Endothelial cell (in vitro differentiated cells): ENCODE measurements around the gene XXYLT1. TPM values are rescaled to one million over a fixed set of nuclear protein-coding genes. Genes with fewer than 3 reads are reported as not detected.

Experiments used
- DNase-seq: peaks from one replicate; pipeline ENCODE4 v3.0.0; 2021; ENCODE audit warnings: low spot score
- H3K27ac Mint-ChIP-seq: one replicate; pipeline ENCODE4 v1.8.0; 2021; ENCODE audit warnings: mixed read lengths, inconsistent platforms; ENCODE audit not compliant: unreplicated experiment
- H3K27me3 Mint-ChIP-seq: one replicate; pipeline ENCODE4 v1.8.0; 2021; ENCODE audit warnings: mild to moderate bottlenecking, moderate library complexity, mixed read lengths, inconsistent platforms; ENCODE audit not compliant: unreplicated experiment
- H3K36me3 Mint-ChIP-seq: one replicate; pipeline ENCODE4 v1.8.0; 2021; ENCODE audit warnings: mild to moderate bottlenecking, low read depth, mixed read lengths, inconsistent platforms; ENCODE audit not compliant: unreplicated experiment
- H3K4me1 Mint-ChIP-seq: one replicate; pipeline ENCODE4 v1.8.0; 2021; ENCODE audit warnings: mild to moderate bottlenecking, mixed read lengths, inconsistent platforms; ENCODE audit not compliant: unreplicated experiment
- H3K4me3 Mint-ChIP-seq: one replicate; pipeline ENCODE4 v1.8.0; 2021; ENCODE audit warnings: mild to moderate bottlenecking, mixed read lengths, inconsistent platforms; ENCODE audit not compliant: unreplicated experiment
- H3K9me3 Mint-ChIP-seq: one replicate; pipeline ENCODE4 v1.8.0; 2021; ENCODE audit warnings: mixed read lengths, inconsistent platforms; ENCODE audit not compliant: unreplicated experiment
- total RNA-seq: library from RNA; stranded (reverse); fragmentation: NEBNext Ultra II Directional; extraction: Animal tissue kit (Norgen Biotek cat#: 25700); gene quantifications from one replicate; pipeline ENCODE4 v1.2.1, GENCODE V29; 2021; ENCODE audit not compliant: unreplicated experiment
- TF ChIP-seq, protein P1 (sequence below): fragments of 200-600 bp; sonication (generic); IDR thresholded peaks from one replicate; pipeline ENCODE4 v1.5.0; 2021; ENCODE audit warnings: antibody characterized with exemption; ENCODE audit not compliant: unreplicated experiment

XXYLT1 gene
- total RNA-seq, 1 donor from 2014 or later, result 25.0 TPM

DNA sequence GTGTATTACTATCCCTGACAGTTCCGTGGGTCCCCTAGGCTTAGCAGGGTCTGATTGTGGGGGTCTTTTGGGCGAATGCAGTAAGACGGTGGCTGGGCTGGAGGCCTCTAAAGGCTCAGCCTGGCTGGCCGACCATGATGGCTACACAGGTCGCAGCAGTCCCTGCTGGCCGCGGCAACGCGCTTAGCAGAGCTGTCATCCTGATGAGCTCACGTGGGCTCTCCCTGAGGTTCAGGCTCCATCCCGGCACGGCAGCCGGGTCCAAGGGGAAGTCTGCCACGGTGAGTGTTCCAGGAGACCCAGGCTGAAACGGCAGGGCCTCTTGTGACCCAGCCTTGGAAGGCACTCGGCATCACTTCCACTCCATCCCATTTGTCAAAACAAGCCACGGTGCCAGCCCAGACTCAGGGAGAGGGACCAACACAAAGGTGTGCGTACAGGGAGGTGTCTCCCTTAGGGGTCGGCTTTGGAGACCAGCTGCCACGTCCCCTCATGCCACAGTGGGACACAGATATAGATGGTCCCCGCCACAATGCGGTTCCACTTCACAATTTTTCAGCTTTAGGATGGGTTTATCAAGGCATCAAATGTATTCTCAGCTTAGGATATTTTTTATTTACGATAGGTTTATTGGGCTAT is 101.8 kb downstream of the XXYLT1 start:
- H3K27ac Mint-ChIP-seq, result no peak overlapping the region
- H3K27me3 Mint-ChIP-seq, result peaks cover 7% of the 10 kb centered on the region
- no peak overlapping the region for H3K4me3 Mint-ChIP-seq
- TF ChIP-seq, protein P1, sequence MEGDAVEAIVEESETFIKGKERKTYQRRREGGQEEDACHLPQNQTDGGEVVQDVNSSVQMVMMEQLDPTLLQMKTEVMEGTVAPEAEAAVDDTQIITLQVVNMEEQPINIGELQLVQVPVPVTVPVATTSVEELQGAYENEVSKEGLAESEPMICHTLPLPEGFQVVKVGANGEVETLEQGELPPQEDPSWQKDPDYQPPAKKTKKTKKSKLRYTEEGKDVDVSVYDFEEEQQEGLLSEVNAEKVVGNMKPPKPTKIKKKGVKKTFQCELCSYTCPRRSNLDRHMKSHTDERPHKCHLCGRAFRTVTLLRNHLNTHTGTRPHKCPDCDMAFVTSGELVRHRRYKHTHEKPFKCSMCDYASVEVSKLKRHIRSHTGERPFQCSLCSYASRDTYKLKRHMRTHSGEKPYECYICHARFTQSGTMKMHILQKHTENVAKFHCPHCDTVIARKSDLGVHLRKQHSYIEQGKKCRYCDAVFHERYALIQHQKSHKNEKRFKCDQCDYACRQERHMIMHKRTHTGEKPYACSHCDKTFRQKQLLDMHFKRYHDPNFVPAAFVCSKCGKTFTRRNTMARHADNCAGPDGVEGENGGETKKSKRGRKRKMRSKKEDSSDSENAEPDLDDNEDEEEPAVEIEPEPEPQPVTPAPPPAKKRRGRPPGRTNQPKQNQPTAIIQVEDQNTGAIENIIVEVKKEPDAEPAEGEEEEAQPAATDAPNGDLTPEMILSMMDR, result no peak
- DNase-seq, result no peak
- no peaks in the 10 kb centered on the region for H3K36me3 Mint-ChIP-seq
- H3K4me1 Mint-ChIP-seq, result peaks cover 57% of the 10 kb centered on the region
- H3K9me3 Mint-ChIP-seq, result no peaks in the 10 kb centered on the region

DNA sequence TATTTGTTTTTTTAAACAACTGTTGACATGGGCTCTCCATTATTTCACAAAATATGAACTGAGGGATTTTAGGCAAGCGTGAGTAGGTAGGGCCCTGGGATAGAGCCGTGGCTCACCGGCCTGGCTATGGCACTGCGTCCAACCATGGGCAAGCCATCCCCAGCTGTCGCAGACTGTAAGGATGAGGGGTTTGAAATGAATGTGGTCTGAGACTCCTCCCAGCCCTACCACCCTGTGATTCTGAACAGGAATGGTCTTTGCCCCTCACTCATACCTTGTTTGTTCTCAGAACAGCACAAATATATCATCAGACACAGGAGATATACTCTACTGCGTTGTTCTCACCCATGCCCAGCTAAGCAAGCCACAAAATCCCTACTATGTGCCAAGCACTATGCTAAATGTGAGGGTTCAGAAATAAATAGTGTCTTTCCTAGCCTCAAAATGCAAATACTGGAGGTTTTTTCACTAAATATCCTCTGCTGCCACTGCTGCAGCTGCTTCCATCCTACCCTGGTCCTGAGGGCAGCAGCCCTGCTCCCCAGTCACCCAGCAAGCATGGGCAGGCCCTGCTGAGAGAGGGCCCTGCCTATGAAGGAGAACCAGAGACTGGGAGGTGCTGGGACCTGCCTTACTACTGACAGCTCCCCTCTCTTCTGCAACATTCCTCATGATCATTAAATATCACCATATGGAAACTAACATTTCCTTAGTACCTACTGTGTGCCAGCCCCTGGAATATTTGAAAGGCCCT is 102.8 kb downstream of the XXYLT1 start:
- H3K36me3 Mint-ChIP-seq, result no peaks in the 10 kb centered on the region
- H3K4me1 Mint-ChIP-seq, result peaks cover 55% of the 10 kb centered on the region
- TF ChIP-seq, protein P1, result no peak
- no peak for DNase-seq
- H3K27ac Mint-ChIP-seq, result no peak overlapping the region
- peaks cover 10% of the 10 kb centered on the region for H3K27me3 Mint-ChIP-seq
- H3K9me3 Mint-ChIP-seq, result no peaks in the 10 kb centered on the region
- no peak overlapping the region for H3K4me3 Mint-ChIP-seq

DNA sequence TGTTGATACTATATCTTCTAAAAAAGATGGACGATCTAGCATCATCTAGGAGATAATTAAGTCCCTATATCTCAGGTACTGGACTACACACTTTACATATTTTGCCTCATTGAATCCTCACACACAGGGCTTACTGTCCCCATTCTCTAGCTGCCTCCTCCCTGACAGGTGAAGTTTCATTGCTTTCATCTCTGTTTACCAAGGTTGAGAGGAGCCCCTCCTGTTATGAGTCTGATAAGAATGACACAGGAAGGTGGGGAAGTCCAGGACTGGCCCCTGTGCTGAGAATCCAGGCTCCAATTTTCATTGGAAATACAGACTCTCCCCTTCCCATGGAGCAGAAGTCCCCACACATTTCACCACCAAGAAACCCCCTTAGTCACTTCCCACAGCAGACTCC is 105.2 kb downstream of the XXYLT1 start:
- peaks cover 59% of the 10 kb centered on the region for H3K4me1 Mint-ChIP-seq

GRCh38 chr3:195165265-195165609 is 105.7 kb downstream of the XXYLT1 start:
- H3K4me1 Mint-ChIP-seq, result peaks cover 58% of the 10 kb centered on the region
- DNase-seq, result no peak
- H3K9me3 Mint-ChIP-seq, result no peaks in the 10 kb centered on the region
- H3K27ac Mint-ChIP-seq, result no peak overlapping the region
- H3K27me3 Mint-ChIP-seq, result peaks cover 5% of the 10 kb centered on the region
- TF ChIP-seq, protein P1, result no peak
- H3K36me3 Mint-ChIP-seq, result no peaks in the 10 kb centered on the region
- no peak overlapping the region for H3K4me3 Mint-ChIP-seq

More for the DNA sequence above, 105.2 kb downstream of the XXYLT1 start:
- Mint-ChIP-seq H3K27me3 (peaks cover 5% of the 10 kb centered on the region), H3K9me3 (no peaks in the 10 kb centered on the region), H3K27ac (no peak overlapping the region), H3K36me3 (no peaks in the 10 kb centered on the region), H3K4me3 (no peak overlapping the region)
- TF ChIP-seq, protein P1, result no peak
- no peak for DNase-seq
